ENCODE data around the gene PRDM12.

The PRDM12 gene

DNA sequence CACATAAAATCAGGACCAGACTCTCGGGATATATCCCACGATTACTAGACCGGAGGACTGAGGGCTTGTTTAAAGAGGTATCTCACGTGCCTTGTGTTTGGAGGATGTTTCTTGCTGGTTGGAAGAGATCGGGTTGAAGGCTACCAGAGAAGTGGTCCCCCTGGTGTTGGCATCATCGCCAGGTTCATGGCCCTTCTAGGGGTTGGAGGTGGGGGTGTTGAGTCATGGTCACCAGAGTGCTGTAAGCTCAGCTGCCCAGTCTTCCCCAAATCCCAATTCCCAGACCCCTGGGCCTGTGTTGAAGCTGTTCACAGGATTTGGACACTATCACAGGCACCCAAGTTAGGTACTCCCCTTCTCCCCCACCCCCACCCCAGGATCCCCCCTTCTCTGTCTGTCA lies 29.1 kb upstream of the PRDM12 start:
- Histone ChIP-seq H3K4me3 (no peak overlapping the region), H3K4me1 (no peaks in the 10 kb centered on the region), H3K27me3 (no peaks in the 10 kb centered on the region), H3K36me3 (peaks cover 76 to 88% (median 83%) of the 10 kb centered on the region in 11 experiments), H3K9ac (no peak overlapping the region), H3K9me3 (replicated peaks in 1 of 11) (no peaks in the 10 kb centered on the region), H3K27ac (no peak overlapping the region), H4K20me1 (peaks cover 0 to 70% (median 28%) of the 10 kb centered on the region in 11 experiments; a peak in 15 of 22 replicates), H3K4me2 (no peak overlapping the region)
- TF ChIP-seq Cebpa-rat (IDR thresholded peaks at IDR 0.05) = no peak

DNA sequence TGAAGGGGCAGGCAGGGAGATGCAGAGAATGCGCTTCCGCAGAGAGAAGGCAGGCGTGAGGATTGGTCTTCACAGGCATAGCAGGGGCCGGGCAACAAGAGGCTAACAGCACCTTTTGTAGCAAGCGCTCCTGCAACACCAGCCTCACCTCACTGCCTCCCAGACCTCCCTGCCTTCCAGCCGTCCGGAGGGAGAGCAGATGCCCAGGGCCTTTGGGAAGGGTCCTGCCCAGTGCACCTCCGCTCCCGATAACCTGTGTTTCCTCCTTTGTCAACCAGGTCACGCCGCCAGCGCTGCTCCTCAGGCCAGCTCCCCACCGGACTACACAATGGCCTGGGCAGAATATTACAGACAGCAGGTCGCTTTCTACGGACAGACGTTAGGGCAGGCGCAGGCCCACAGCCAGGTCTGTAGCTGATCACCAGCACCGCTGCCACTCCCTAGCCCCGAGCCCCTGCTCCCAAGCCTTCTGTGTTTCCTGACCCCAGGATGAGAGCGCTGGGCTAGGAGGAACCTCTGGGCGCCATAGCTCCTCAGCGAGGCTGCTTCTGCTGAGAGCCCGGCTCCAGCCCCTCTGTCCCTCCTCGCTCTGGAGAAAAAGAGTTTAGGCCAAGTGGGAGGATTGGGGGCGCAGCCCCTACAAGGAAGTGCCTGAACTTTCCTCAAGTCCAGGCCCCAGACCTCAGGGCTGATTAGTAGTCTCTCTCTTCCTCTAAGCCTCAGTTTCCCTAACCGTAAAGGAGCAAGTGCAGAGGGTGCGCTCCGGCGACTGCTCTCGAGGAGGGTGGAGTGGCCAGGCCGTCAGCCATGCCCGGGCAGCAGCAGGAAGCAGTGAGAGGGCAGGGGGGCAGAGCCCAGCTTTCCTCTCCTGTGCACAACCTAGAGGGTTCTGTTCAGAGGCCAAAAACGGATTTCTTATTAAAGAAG lies 28.4 kb upstream of the PRDM12 start:
- peaks cover 69 to 81% (median 76%) of the 10 kb centered on the region in 11 experiments for H3K36me3 ChIP-seq
- no peak overlapping the region for H3K4me3 ChIP-seq
- H3K4me2 ChIP-seq = no peak overlapping the region
- H4K20me1 ChIP-seq = peaks cover 0 to 63% (median 22%) of the 10 kb centered on the region in 11 experiments; a peak in 15 of 22 replicates
- no peaks in the 10 kb centered on the region for H3K9me3 ChIP-seq (replicated peaks in 1 of 11)
- TF ChIP-seq Cebpa-rat (IDR thresholded peaks at IDR 0.05) = no peak
- no peak overlapping the region for H3K9ac ChIP-seq
- no peaks in the 10 kb centered on the region for H3K27me3 ChIP-seq
- H3K4me1 ChIP-seq = no peaks in the 10 kb centered on the region
- no peak overlapping the region for H3K27ac ChIP-seq

DNA sequence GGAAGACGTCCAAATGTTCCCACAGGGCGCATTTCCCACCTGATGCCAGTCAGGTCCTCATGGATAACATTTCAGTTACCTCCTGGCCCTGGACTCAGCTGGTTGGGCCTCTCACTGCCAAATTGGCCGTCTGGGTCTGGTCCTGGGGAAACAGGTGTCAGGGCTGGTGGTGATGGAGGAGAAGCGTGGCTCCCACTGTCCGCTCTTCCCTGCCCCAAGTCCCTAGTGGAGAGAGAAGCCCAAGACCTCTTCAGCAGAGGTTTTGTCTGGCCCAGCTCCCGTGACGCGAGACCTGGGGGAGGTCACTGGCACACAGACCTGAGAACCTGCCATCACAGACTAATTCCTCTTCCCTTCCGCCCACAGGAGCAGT lies 27.8 kb upstream of the PRDM12 start:
- no peaks in the 10 kb centered on the region for H3K9me3 ChIP-seq (replicated peaks in 1 of 11)
- H3K27ac ChIP-seq = no peak overlapping the region
- H3K9ac ChIP-seq = no peak overlapping the region
- no peaks in the 10 kb centered on the region for H3K4me1 ChIP-seq
- H3K4me2 ChIP-seq = no peak overlapping the region
- peaks cover 62 to 75% (median 69%) of the 10 kb centered on the region in 11 experiments for H3K36me3 ChIP-seq
- H3K4me3 ChIP-seq = no peak overlapping the region
- H4K20me1 ChIP-seq = peaks cover 0 to 57% (median 21%) of the 10 kb centered on the region in 11 experiments; a peak in 14 of 22 replicates
- TF ChIP-seq Cebpa-rat (IDR thresholded peaks at IDR 0.05) = no peak
- H3K27me3 ChIP-seq = no peaks in the 10 kb centered on the region

DNA sequence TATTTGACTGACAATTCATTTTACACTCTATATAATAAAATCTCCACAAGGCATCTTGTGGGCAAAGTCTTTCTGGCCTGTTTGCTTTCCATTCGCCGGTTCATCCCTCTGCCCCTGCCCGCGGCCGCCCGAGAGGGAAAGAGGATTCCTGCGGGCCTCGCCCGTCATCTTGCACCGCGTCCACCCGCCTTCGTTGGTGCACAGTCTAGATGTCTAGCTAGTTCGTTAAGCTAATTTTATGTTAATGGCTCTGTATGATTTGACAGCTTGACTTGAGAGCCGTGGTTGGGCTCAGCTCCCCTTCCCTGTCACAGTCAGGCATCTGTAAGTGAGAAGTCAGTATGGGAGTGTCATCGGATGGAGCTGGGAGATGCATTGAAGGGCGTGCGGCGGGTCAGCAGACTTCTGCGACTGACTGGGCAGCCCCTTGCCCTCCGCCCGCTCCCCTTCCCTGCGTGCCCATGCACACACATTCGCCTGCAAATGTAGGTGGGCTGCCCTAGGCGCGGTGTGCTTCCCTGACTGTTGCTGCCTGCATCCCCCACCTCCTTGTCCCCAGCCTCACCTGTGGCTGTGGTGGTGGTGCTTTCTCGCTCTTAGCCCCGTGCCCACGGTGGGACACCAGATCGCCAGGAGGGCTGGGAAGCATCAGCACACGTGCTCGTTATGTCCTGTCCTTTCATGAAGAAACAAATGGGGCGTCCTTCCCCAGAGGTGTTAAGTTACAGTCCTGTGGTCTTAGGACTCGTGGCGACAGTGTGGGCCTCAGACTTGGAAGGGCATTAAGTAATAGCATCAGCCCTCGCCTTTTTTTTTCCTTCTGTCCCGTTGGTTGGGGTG lies 25.9 kb upstream of the PRDM12 start:
- no peaks in the 10 kb centered on the region for H3K4me1 ChIP-seq
- no peak overlapping the region for H3K9ac ChIP-seq
- H3K4me2 ChIP-seq = no peak overlapping the region
- no peak overlapping the region for H3K4me3 ChIP-seq
- TF ChIP-seq Cebpa-rat (IDR thresholded peaks at IDR 0.05) = no peak
- H3K27ac ChIP-seq = no peak overlapping the region
- H3K27me3 ChIP-seq = no peaks in the 10 kb centered on the region
- H3K9me3 ChIP-seq (replicated peaks in 1 of 11) = no peaks in the 10 kb centered on the region
- H3K36me3 ChIP-seq = peaks cover 44 to 56% (median 51%) of the 10 kb centered on the region in 11 experiments
- peaks cover 0 to 38% (median 15%) of the 10 kb centered on the region in 11 experiments; a peak in 11 of 22 replicates for H4K20me1 ChIP-seq

DNA sequence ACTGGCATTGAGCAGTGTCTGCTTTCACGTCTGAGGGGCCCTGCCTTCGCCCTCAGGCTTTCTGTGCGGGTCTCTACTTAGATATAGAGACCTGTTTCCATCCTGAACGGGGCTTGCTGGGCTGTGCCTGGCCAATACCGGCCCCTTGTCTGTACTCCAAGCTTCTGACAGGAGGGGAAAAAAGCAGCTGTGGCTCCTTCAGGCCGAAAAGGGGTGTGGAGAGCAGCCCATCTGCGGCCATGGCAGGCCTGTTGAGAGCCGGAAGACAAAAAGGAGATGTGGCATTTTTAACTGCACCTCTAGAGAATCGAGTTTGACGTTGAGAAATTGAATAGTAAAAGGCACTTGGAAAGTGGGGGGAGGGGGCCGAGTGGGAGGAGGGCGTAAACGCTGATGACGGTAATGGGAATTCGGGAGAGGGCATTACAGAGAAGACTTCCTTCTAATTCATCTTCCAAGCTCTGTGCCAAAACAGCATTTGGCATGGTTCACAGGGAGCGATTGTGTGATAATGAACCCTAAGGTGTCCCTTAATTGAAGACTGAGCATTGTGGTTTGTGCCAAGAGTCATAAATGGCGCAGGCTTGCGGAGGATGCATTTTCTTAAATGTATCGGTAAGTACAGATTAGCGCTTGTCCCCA lies 25.1 kb upstream of the PRDM12 start:
- TF ChIP-seq Cebpa-rat (IDR thresholded peaks at IDR 0.05) = no peak
- H3K9me3 ChIP-seq (replicated peaks in 1 of 11) = no peaks in the 10 kb centered on the region
- H3K4me2 ChIP-seq = no peak overlapping the region
- H3K27me3 ChIP-seq = no peaks in the 10 kb centered on the region
- H3K27ac ChIP-seq = no peak overlapping the region
- no peaks in the 10 kb centered on the region for H3K4me1 ChIP-seq
- H3K36me3 ChIP-seq = peaks cover 36 to 49% (median 43%) of the 10 kb centered on the region in 11 experiments
- peaks cover 0 to 31% (median 10%) of the 10 kb centered on the region in 11 experiments; a peak in 11 of 22 replicates for H4K20me1 ChIP-seq
- H3K9ac ChIP-seq = no peak overlapping the region
- no peak overlapping the region for H3K4me3 ChIP-seq

DNA sequence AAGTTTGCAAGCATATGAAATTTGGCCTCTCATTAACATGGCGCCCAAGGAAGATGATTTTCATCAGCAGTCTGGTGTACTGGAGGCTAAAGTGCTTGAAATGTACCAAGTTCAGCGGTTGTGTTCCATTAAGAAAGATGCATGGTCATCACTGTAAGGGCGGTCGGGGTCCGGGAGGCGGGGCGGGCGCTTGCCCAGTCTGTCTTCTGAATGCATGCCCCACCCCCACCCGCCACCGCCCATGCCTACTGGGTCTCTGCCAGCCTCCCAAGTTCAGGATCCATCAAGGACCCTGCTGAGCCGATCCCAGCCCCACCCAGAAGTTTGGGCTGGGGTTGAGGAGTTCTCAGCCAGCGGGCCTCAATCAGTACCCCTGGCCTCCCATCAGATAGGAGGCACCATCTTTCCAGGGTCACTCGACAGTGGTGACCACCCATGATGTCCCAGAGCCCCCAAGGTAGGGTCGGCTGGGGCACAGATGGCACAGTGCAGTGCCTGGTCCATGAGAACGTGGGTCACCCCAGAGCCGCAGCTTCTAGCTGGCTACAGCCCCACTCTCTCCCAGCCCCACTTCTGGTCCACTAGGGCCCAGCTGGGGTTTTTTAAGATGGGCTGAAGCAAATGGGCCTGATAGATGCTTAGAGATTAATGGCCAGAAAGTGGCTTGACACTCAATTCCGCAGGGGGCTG lies 24.4 kb upstream of the PRDM12 start:
- Histone ChIP-seq H3K36me3 (peaks cover 29 to 41% (median 36%) of the 10 kb centered on the region in 11 experiments), H3K9me3 (replicated peaks in 1 of 11) (no peaks in the 10 kb centered on the region), H3K9ac (no peak overlapping the region), H3K4me1 (no peaks in the 10 kb centered on the region), H4K20me1 (peaks cover 0 to 23% (median 7%) of the 10 kb centered on the region in 11 experiments; a peak in 9 of 22 replicates), H3K4me2 (no peak overlapping the region), H3K27ac (no peak overlapping the region), H3K4me3 (no peak overlapping the region), H3K27me3 (no peaks in the 10 kb centered on the region)
- TF ChIP-seq Cebpa-rat (IDR thresholded peaks at IDR 0.05) = no peak

DNA sequence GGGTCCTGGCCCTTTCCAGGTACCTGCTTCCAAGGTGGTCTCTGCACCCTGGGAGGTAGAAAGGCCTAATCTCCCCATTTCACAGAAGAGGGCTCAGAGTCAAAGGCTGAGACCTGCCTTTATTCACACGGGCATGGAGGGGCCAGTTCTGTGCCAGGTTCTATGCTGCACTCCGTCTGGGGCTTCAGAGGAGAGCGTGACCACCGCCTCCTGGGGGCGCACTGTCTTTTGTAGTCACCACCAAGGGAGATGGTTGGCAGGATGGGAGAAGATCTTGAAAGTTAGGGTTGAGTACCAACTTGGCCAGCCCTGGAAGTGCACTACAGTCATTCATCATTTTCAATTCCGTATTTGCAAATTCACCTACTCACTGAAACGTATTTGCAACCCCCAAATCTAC lies 23.7 kb upstream of the PRDM12 start:
- peaks cover 0 to 22% (median 7%) of the 10 kb centered on the region in 11 experiments; a peak in 9 of 22 replicates for H4K20me1 ChIP-seq
- H3K4me1 ChIP-seq = no peaks in the 10 kb centered on the region
- no peaks in the 10 kb centered on the region for H3K27me3 ChIP-seq
- no peak for TF ChIP-seq Cebpa-rat (IDR thresholded peaks at IDR 0.05)
- H3K4me2 ChIP-seq = no peak overlapping the region
- H3K9me3 ChIP-seq (replicated peaks in 1 of 11) = no peaks in the 10 kb centered on the region
- H3K36me3 ChIP-seq = peaks cover 23 to 36% (median 30%) of the 10 kb centered on the region in 11 experiments
- no peak overlapping the region for H3K4me3 ChIP-seq
- no peak overlapping the region for H3K27ac ChIP-seq
- H3K9ac ChIP-seq = no peak overlapping the region

DNA sequence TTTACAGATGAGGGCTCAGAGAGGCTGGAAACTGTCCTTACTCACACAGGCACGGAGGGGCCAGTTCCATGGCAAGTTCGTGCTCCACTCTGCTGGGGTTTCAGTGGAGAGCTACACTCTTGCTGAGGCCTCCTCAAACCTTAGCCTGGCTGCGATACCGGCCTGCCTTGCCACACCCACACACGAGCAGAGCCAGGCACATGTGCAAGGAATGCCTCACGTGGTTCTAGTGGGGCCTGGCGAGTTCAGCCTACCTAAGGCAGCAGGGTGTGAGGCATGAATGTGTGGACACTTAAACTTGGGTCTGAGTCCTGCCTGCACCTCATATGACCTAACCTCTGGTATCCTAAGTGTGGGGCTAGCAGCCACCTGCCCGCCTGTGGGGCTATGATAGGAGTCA lies 21.5 kb upstream of the PRDM12 start:
- H3K9me3 ChIP-seq (replicated peaks in 1 of 11) = no peaks in the 10 kb centered on the region
- H3K27ac ChIP-seq = no peak overlapping the region
- H3K4me1 ChIP-seq = no peaks in the 10 kb centered on the region
- no peak overlapping the region for H3K4me3 ChIP-seq
- H3K4me2 ChIP-seq = no peak overlapping the region
- H4K20me1 ChIP-seq = peaks cover 0 to 11% (median 0%) of the 10 kb centered on the region in 11 experiments; a peak in 1 of 22 replicates
- no peak for TF ChIP-seq Cebpa-rat (IDR thresholded peaks at IDR 0.05)
- peaks cover 10 to 15% (median 13%) of the 10 kb centered on the region in 11 experiments for H3K36me3 ChIP-seq
- no peaks in the 10 kb centered on the region for H3K27me3 ChIP-seq
- H3K9ac ChIP-seq = no peak overlapping the region
